HG03064 (cell line): Measurements from ENCODE around the gene MKRN2.
"Not testable (repeated sequence)": the region's sequence is repeated elsewhere in the genome, so short reads cannot be mapped to it uniquely, and the experiment has no call there.

ENCODE experiments used
- ATAC-seq: cut with Tn5 transposase; IDR thresholded peaks from one replicate; pipeline ENCODE4 v1.9.1; 2021; ENCODE audit warnings: low read depth; ENCODE audit not compliant: unreplicated experiment

The MKRN2 gene

GRCh38 chr3:12624964-12625363, 68.1 kb downstream of the MKRN2 start:
- not testable (repeated sequence) for ATAC-seq

- ATAC-seq: no peak
Observed at GRCh38 chr3:12627370-12627769, 70.5 kb downstream of the MKRN2 start.

- no peak for ATAC-seq
Observed at GRCh38 chr3:12628813-12629212, 71.9 kb downstream of the MKRN2 start.

GRCh38 chr3:12629560-12629959, 72.7 kb downstream of the MKRN2 start:
- ATAC-seq: no peak

- ATAC-seq: no peak
Observed at GRCh38 chr3:12630292-12630691, 73.4 kb downstream of the MKRN2 start.

GRCh38 chr3:12630843-12631242, 74.0 kb downstream of the MKRN2 start:
- ATAC-seq: not testable (repeated sequence)

GRCh38 chr3:12632523-12632922, 75.6 kb downstream of the MKRN2 start:
- ATAC-seq: no peak

- no peak for ATAC-seq
Observed at GRCh38 chr3:12633108-12633507, 76.2 kb downstream of the MKRN2 start.
